Dermis lymphatic vessel endothelial cell (primary cell): ENCODE results near the gene S100A13. TPM values are rescaled to one million over a fixed set of nuclear protein-coding genes. Genes with fewer than 3 reads are reported as not detected.

ENCODE experiments used
- total RNA-seq: library from RNA; depleted of rRNA; stranded (reverse); fragments of >200 nt; gene quantifications from 2 replicates; pipeline ENCODE4 v1.2.1, GENCODE V29; 2014

Gene S100A13
- total RNA-seq, result 161 and 182 TPM in 2 replicates

DNA sequence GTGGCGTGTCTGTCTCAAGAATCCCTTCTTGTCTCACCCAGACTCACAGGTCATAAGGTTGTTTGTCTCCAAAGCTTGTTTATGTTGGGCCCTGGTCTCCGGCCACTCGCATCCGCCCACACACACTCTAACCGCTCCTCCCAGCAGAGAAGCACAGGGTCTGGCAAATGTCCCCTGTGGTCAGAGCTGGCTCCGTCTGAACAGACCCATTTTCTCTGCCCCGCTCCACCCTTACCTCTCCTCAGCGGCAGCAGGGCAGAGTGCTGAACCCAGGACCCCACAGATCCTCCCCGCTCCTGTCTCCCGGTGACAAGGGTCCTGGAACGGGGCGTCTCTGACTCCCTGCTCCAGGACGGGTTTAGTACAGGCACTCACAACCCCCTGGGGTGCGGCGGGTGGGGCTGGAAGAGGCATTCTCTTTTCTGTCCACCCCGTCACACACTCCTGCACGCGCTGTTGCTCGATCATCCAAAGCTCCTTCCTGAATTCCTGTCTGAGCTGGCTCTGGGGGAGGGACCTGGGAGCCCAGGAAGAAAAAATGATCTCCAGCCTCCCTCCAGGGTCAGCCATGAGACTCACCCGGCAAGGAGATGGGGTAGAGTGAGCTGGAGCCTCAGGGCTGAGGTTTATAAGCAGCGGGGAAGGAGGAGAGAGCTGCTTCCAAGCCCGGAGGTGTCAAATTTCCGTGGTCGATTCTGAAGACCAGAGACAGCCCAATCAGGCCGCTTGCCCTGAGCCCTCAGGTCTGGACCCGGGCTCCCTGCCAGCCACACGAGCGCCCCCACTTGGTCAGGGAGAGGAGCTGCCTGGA, at the start of gene S100A13:
TSS of gene S100A13 (minus strand) at position 602 of the 811 bp plus-strand sequence. CDS start 1,033 bp downstream, outside the sequence.

GRCh38 chr1:153670859-153671627, 43.7 kb upstream of the S100A13 start, which contains the start of gene ILF2:
Gene ILF2 (minus strand): TSS chr1:153670993. CDS start chr1:153670922, 71 bp downstream.

DNA sequence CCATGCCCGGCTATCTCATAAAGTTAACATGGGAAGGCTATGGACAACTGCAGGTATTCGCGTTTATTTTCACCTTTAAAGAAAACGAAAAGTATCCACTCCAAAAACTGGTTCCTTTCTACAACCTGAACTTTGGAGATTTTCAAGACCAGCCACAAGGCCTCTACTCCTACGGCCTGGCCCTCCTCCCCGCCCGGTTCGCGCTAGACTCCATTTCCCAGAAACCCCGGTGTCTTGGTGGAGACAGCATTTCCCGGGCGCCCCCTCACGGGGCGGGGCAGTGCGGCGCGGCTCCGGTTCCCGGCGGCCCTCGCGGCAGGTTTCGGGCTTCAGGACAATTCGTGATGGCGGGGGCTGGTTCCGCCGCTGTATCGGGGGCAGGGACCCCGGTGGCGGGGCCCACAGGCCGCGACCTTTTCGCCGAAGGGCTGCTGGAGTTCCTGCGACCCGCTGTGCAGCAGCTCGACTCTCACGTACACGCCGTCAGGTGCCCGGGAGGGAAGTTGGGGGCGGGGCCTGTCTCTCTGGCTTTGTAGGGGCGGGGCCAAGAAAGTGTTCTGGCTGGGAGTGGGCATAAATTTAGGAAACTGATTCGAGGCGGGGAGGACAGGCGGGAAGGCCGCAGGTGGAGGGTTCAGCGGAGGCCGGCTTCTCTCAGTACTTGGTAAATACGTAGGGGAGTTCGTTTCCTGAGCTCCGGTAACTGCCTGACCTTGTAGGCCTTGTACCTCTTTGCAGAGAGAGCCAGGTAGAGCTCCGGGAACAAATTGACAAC, 31.3 kb upstream of the S100A13 start, which contains the start of gene SNAPIN:
TSS of gene SNAPIN (plus strand) at position 304 of the 775 bp plus-strand sequence. CDS start at position 345, 41 bp downstream.

GRCh38 chr1:153633754-153634665, 6.7 kb upstream of the S100A13 start, which contains the start of gene CHTOP:
Gene CHTOP (plus strand): TSS chr1:153634066. CDS start chr1:153636589, 2,523 bp downstream.

DNA sequence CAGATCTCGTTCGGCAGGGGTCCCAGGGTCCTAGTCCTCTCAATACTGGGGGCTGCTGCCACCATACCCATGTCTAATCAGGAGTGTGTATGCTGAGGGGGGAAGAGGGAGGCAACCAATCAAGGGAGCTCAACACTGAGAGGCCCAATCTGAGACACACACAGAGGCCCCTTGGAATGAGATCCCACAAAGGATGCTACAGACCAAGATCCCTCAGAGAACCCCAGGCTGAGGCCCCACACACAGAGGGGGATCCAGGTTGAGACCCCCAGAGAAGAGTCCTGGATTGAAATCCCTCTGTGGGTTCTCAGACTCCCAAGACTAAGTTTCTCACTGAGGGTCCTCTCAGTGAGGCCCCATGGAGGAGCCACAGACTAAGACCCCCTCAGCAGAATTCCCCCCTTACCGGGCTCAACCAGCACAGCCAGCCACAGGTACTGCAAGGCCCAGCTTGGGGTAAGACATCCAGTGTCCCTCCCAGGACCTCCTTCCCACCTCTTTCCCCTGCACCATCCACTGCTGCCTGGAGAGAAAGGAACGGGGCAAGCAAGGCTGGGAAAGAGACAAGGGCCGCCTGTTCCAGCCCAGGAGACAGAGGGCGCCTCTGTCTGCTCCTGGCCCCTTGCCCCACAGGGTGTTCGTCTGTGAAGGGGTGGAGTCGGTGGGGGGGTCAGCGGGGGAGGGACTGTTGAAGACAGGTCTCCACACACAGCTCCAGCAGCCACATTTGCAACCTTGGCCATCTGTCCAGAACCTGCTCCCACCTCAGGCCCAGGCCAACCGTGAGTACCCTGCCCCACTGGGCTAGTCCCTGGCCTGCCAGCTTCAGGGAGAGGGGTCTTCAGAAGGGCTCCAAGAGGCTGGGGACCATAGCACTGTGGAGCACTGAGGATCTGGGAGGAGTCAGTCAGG, 666 bp upstream of the S100A13 start, which contains the start of gene S100A1:
TSS of gene S100A1 (plus strand) at position 720 of the 912 bp plus-strand sequence. CDS start 2,088 bp downstream, outside the sequence.

DNA sequence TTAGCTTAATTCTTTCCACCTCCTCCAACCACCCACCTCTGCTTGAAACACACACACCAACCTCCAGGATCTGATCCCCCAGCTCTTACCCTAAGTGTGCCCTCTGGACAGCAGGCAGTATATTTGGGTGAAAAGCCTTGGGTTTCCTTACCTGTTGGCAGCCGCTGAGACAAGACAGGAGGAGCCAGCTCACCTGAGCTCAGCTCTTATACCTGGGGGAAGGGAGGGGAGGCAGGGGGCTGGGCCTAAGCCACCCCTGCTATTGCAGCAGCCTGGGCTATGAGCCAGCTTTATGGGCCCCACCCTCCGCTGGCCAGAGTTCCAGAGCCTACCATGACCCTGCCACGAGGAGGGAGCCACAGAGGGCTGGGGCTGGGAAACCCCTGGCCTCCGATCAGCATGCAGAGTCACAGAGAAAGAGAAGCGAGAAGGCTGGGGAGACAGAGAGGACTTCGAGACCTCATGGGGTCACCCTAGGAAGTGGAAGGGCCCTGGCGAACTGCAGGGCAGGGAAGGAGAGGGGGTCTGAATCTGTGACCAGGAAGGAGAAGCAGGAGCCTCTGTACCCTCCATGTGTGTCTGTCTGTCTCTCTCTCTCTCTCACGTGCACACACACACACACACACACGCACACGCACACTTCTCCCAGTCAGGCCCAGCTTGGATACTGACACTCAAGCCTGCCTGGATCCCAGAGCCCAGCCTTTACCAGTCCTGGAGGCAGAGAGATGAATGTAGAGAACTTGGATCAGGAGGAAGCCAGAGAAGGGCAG, 11.0 kb downstream of the S100A13 start, which contains the start of gene S100A14:
TSS of gene S100A14 (minus strand) at position 182 of the 773 bp plus-strand sequence. CDS start 467 bp downstream, outside the sequence.

GRCh38 chr1:153612755-153613331, 14.5 kb downstream of the S100A13 start, which contains the start of gene S100A16:
Gene S100A16 (minus strand): TSS chr1:153613137. CDS start chr1:153608151, 4,986 bp downstream.

Other genes starting within 250 kb of the S100A13 start
- gene S100A8, start 236.4 kb downstream of the S100A13 start, total RNA-seq, result not detected in 2 replicates
- not detected in 2 replicates for gene S100A7A, start 211.0 kb downstream of the S100A13 start, total RNA-seq
- not detected in 2 replicates for gene S100A7, start 166.9 kb downstream of the S100A13 start, total RNA-seq
- 478 and 706 TPM in 2 replicates for gene S100A6, start 91.5 kb downstream of the S100A13 start, total RNA-seq
- gene S100A5, start 86.6 kb downstream of the S100A13 start, total RNA-seq, result 0.17 TPM in 1 of 2 replicates, not detected in the other
- gene S100A4, start 81.7 kb downstream of the S100A13 start, total RNA-seq, result 18.1 and 19.9 TPM in 2 replicates
- gene S100A3, start 78.2 kb downstream of the S100A13 start, total RNA-seq, result 0.26 and 1.3 TPM in 2 replicates
- gene S100A2, start 61.7 kb downstream of the S100A13 start, total RNA-seq, result 0.86 and 0.98 TPM in 2 replicates
- gene S100A16, start 14.4 kb downstream of the S100A13 start, total RNA-seq, result 456 and 493 TPM in 2 replicates
- 0.43 TPM in 1 of 2 replicates, not detected in the other for gene S100A14, start 11.2 kb downstream of the S100A13 start, total RNA-seq
- not detected in 2 replicates for gene S100A1, start 929 bp upstream of the S100A13 start, total RNA-seq
- gene CHTOP, start 6.6 kb upstream of the S100A13 start, total RNA-seq, result 23.4 and 30.3 TPM in 2 replicates
- 56.7 and 68.2 TPM in 2 replicates for gene SNAPIN, start 31.2 kb upstream of the S100A13 start, total RNA-seq
- 169 and 218 TPM in 2 replicates for gene ILF2, start 43.5 kb upstream of the S100A13 start, total RNA-seq
- gene NPR1, start 51.2 kb upstream of the S100A13 start, total RNA-seq, result 20.4 and 32.7 TPM in 2 replicates
- gene INTS3, start 100.5 kb upstream of the S100A13 start, total RNA-seq, result 15.0 and 18.9 TPM in 2 replicates
- gene SLC27A3, start 147.9 kb upstream of the S100A13 start, total RNA-seq, result 41.2 and 59.6 TPM in 2 replicates